ENCODE measurements around the gene EDC4.
"Not testable (repeated sequence)": the region's sequence is repeated elsewhere in the genome, so short reads cannot be mapped to it uniquely, and the experiment has no call there.

The EDC4 gene, protein sequence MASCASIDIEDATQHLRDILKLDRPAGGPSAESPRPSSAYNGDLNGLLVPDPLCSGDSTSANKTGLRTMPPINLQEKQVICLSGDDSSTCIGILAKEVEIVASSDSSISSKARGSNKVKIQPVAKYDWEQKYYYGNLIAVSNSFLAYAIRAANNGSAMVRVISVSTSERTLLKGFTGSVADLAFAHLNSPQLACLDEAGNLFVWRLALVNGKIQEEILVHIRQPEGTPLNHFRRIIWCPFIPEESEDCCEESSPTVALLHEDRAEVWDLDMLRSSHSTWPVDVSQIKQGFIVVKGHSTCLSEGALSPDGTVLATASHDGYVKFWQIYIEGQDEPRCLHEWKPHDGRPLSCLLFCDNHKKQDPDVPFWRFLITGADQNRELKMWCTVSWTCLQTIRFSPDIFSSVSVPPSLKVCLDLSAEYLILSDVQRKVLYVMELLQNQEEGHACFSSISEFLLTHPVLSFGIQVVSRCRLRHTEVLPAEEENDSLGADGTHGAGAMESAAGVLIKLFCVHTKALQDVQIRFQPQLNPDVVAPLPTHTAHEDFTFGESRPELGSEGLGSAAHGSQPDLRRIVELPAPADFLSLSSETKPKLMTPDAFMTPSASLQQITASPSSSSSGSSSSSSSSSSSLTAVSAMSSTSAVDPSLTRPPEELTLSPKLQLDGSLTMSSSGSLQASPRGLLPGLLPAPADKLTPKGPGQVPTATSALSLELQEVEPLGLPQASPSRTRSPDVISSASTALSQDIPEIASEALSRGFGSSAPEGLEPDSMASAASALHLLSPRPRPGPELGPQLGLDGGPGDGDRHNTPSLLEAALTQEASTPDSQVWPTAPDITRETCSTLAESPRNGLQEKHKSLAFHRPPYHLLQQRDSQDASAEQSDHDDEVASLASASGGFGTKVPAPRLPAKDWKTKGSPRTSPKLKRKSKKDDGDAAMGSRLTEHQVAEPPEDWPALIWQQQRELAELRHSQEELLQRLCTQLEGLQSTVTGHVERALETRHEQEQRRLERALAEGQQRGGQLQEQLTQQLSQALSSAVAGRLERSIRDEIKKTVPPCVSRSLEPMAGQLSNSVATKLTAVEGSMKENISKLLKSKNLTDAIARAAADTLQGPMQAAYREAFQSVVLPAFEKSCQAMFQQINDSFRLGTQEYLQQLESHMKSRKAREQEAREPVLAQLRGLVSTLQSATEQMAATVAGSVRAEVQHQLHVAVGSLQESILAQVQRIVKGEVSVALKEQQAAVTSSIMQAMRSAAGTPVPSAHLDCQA (N-terminal part only)

DNA sequence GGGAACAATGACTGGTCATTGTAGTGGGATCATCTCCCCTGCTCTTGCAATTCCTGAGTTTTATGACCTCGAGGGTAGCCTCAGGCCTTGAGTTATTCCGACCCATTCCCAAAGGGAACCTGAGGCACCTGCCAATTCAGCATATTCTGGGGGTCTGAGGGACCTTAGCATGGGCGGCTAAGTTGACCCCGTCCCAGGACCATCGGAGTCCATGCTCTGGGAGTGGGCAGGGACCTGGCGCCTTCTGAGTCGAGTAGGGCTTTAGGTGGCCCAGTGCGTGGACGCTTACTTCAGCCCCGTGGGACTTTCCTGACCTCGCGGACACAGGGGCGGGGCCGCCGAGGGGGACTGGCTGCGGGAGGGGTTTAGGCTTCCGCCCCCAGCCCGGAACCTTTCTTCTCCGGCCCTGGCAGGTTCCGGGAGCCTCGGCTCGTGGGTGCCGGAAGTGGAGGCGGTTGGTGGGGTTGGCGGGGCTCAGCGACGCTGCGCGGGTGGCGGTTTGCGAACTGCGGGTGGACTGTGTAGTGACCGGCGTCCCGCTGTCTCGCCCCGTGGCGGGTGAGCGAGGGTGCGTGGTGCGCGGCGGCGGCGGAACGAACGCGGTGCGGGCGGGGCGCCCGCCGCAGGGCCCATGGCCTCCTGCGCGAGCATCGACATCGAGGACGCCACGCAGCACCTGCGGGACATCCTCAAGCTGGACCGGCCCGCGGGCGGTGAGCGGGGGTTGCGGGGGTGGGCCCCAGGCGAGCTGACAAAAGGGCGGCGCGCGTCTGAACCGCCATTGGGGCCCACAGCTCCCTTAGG, at the start of gene EDC4:
EDC4 (plus strand) TSS at position 422 of the 804 bp plus-strand sequence; CDS start at position 632, 210 bp downstream.
- DNase-seq (ENCODE audit: low spot score), result peak; percentile 59

DNA sequence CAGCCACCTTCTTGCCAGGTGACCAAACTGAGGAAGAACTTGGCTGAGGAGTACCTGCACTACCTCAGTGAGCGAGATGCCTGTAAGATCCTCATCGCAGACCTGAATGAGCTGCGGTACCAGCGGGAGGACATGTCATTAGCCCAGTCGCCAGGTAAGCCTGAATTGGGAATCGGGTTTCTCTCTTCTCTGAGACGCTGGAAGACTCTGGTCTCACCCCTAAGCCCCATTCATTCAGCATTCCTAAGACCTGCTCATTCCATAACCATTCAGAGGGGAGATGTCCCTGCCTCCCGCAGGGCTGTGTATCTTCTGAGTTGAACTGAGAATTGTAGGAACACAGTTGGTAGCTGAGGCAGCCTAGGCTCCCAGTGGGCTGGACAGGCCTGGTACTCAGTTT, 47.7 kb upstream of the EDC4 start:
- no peak for DNase-seq (ENCODE audit: low spot score)

DNA sequence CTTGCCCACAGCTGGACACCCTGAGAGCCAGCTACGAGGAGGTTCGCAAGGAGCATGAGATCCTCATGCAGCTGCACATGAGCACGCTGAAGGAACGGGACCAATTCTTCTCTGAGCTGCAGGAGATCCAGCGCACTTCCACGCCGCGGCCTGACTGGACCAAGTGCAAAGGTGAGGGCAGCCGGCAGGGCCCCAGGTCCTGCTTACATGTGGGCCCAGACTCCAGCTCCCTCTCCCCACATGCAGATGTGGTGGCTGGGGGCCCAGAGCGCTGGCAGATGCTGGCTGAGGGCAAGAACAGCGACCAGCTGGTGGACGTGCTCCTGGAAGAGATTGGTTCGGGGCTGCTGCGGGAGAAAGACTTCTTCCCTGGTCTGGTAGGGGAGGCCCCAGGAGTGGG, 46.9 kb upstream of the EDC4 start:
- no peak for DNase-seq (ENCODE audit: low spot score)

DNA sequence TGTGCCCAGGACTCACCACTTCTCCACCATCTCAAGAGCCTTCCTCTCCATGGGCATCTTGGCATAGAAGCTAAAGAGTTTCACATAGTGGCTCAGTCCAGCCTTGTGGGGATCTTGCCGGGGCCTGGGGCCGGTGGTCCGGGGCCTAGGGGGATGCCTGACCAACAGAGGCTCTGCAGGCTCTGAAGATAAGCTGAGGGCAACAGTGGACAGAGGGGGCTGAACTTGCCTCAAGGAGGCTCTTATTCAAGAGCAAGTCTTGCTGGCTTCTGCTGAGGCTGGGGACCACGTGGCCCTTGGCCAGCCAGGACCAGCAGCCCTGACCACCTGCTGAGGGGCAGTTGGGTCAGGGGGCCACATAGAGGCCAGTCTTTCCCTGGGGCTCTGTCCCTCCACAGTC, 44.2 kb upstream of the EDC4 start:
- no peak for DNase-seq (ENCODE audit: low spot score)

DNA sequence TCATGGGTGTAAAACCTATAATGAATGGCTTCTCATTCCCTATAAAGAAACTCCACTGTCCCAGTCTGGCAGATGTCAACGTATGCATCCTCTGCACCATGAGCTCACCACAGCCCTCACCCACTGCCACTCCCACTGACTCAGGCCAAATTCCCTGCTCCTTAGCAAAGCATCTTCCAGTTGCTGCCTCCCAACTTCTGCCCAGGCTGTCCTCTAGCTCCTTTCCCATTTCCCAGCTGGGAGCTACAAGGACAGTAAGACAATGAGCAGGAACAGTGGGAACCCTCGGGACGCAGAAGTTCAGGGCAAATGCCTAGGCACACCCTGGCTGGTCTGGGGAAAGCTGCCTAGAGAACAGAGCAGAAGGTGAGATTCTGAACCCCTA, 39.8 kb upstream of the EDC4 start:
- peak; percentile 18 for DNase-seq (ENCODE audit: low spot score)

DNA sequence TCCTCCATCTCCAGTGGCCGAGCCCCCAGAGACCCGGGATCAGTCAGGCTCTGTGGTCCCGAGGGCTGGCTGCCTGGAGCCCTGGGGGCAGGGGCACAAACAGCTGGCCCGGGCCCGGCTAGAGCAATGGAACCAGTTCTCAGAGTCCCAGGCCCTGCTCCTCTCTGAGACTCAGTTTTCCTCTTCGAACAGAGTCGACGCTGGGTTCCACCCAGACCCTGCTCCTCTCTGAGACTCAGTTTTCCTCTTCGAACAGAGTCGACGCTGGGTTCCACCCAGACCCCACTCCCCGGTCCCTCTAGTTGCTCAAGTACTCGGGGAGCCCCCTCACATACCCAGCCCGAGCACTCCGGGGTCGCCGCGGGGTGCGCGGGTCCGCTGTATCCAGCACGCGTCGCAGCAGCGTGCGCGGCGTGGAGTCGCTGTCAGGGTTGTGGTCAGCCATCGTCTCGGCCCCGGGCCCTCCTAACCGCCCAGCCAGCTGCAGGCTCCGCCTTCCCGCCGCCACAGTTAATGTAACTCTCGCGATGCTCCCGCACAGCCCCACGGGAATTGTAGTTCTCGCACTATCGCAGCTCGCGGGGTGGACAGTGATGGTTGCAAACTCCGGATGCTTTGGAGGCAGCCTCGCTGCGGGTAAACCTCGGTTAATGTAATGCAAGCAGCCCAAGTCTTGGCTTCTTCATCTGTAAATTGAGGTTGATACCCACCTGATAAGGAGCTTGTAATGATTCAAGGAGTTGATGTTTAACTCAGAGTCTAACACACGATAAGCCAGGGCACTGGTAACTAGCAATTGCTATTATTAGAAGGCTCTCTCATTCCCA, 39.2 kb upstream of the EDC4 start:
- peak; percentile 82 for DNase-seq (ENCODE audit: low spot score)

DNA sequence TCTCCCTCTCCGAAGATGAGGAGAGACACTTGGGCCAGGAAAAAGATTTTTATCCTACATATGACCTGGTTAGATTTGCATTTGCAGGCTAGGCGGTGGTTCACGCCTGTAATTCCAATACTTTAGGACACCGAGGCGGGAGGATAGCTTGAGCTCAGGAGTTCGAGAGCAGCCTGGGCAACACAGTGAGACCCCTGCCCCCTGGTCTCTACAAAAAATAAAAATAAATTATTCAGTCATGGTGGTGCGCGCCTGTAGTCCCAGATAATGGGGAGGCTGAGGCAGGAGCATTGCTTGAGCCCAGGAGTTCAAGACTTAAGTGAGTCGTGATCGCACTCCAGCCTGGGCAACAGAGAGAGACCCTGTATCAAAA, 38.6 kb upstream of the EDC4 start:
- DNase-seq (ENCODE audit: low spot score), result no peak

DNA sequence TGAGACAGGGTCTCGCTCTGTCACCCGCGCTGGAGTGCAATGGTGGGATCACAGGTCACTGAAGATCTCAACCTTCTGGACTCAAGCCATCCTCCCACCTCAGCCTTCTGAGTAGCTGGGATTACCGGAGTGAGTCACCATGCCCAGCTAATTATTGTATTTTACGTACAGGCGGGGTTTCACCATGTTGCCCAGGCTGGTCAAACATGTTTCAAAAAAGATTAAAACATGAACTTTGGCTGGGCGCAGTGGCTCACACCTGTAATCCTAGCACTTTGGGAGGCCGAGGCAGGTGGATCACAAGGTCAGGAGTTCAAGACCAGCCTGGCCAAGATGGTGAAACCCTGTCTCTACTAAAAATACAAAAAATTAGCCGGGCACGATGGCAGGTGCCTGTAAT, 35.7 kb upstream of the EDC4 start:
- DNase-seq (ENCODE audit: low spot score), result not testable (repeated sequence)

DNA sequence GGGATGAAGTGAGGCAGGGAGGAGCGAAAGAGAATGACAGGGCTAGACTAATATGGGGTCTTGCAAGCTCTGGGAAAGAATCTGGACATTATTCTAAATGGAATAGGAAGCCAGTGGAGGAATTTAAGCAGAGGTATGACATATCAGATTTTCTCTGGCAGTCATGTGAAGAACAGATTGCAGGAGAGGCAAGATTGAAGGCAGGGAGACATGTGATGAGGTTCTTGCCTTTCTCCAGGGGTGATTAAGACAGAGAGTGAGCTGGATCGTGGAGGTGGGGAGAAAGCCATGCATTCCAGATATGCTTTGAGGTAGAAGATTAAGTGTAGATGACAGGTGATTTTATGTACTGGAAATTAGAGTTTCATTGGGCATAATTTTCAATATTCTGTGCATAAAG, 35.0 kb upstream of the EDC4 start:
- DNase-seq (ENCODE audit: low spot score), result no peak

DNA sequence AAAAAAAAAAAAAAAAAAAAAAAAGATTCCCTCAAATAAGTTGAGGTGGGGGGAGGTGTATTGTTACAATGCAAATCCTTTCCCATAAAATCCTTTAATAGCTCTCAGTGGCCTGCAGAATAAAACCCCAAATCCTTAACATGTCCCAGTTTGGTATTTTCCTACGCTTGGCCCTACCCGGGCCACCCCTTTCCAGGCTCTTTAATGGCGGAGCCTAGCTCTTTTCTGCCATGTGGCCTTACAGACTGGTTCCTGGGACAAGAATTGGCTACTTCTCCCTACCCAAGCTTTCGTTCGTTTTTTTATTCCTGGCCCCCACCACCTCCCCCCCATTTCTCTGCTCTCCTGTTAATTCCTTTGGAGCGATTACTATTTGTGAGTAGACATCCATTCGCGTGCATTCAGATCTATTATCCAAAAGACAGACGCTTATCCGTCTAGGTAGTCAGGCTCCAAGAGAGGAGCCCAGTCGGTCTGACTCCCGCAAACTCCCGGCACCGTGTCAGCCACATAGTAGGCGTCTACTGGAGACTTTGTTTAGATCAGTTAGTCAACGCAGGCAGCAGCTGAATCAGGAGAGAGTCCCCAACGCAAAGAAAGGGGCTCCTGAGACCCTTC, 31.5 kb upstream of the EDC4 start:
- no peak for DNase-seq (ENCODE audit: low spot score)

DNA sequence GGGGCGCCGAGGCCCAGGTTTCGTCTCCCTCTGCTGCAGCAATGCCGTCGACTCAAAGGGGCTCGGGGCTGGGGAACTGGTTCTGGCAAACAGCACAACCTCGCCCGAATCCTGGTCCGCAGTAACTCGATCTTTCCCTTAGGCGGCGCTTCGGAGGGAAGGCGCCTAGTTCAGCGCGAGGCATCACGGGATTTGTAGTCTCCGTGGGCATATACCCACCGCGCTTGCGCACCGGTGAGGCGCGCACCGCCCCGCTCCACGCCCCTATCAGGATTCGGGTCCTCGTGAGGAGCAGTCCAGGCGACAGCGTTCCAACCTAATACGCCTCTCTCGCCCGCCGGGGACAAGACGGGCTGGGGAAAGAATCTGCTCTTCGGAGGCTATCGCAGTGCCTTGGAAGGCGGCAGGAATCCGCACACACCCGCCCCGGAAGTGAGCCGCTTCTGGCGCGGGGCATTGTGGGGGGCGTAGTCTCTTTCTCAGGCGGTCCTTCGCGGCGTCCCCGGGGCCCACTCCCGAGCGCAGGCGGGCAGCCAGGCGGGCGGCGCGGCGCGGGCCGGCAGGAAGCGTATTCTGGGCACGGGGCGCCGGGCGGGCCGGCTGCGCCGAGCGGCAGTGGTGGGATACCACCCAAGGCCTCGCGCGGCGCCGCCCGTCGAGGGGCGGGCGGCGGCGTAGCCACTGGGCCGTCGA, 30.9 kb upstream of the EDC4 start, which contains the start of gene THAP11:
THAP11 (plus strand) TSS at position 505 of the 693 bp plus-strand sequence. CDS start 235 bp downstream, outside the sequence.
- peak; percentile 92 for DNase-seq (ENCODE audit: low spot score)

DNA sequence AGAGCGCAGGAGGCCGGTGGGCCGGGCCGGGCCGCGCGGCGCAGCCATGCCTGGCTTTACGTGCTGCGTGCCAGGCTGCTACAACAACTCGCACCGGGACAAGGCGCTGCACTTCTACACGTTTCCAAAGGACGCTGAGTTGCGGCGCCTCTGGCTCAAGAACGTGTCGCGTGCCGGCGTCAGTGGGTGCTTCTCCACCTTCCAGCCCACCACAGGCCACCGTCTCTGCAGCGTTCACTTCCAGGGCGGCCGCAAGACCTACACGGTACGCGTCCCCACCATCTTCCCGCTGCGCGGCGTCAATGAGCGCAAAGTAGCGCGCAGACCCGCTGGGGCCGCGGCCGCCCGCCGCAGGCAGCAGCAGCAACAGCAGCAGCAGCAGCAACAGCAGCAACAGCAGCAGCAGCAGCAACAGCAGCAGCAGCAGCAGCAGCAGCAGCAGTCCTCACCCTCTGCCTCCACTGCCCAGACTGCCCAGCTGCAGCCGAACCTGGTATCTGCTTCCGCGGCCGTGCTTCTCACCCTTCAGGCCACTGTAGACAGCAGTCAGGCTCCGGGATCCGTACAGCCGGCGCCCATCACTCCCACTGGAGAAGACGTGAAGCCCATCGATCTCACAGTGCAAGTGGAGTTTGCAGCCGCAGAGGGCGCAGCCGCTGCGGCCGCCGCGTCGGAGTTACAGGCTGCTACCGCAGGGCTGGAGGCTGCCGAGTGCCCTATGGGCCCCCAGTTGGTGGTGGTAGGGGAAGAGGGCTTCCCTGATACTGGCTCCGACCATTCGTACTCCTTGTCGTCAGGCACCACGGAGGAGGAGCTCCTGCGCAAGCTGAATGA, 30.1 kb upstream of the EDC4 start:
- peak; percentile 55 for DNase-seq (ENCODE audit: low spot score)

DNA sequence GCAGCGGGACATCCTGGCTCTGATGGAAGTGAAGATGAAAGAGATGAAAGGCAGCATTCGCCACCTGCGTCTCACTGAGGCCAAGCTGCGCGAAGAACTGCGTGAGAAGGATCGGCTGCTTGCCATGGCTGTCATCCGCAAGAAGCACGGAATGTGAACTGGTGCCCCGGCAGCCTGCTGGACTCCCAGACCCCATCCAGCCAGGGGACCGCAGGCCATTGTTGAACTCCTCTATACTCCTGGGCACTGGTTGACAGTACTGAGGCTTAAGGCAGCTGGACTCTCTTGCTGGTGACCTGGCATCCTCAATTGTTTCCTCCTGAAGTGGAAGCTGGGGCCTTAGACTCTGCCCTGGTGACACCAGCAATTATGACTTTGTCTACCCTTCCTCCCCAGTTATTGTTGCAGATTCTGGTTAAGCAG, 29.5 kb upstream of the EDC4 start:
- DNase-seq (ENCODE audit: low spot score), result no peak

DNA sequence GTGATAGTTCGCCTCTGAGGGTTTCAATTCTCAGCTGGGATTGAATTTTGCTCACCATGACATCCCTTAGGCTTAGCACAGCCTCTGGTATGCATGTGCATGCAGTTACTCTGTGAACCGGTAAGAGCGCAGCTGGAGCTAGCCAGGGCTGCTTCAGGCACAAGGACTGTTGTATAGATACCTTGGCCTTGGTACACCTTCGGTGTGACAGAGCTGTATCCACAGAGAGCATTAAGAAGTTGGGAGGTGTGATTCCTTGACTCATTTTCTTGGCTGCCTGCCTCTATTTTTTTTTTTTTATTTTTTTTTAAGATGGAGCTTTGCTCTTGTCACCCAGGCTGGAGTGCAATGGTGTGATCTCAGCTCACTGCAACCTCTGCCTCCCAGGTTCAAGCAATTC, 28.4 kb upstream of the EDC4 start:
- DNase-seq (ENCODE audit: low spot score), result no peak

DNA sequence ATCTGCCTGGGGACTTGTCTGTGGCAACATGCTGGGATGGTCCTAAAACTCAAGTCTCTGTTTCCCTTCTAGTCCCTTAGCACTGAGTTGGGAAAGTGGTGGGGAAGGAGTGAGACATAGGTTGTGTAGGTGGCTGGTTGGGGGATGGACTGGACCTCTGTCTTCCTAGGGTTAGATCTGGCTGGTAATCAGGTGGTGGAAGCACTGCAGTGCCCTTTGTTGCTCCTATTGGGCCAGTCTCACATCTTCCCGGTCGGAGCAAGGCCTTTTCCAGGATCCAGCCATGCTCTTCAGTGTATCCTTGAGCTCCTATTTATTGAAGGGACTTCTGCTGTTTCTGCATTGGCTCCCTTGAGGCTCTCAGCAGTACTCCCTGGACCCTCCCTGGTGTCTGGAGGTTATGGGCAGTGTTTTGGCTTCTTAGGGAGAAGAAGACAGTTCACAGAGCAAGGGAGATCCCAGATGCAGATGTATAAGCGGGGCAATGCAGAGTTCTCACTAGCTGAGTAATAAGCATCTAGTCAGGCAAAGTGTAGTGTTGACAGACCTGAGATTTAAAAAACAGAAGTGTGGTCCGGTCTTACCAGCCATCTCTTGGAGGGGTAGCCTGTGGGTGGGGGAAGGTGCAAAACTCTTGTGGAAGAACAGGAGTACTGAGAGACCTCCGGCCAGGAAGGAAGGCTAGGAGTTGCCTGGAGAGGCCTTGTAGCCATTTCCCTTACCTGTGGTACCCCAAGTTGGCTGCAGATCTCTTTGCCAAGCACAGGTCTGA, 27.4 kb upstream of the EDC4 start:
- DNase-seq (ENCODE audit: low spot score), result no peak

DNA sequence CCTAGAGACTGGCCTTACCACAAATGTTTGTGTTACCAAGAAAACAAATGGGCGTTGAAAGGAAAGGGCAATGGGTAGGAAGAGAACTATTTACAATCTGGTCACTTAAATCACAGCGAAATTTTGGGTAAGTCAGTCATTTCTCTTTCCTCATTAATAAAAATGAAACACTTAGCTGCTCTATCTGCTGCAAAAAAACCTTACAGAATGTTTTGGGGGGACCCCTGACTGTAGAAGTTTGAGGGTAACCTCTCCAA, 26.9 kb upstream of the EDC4 start:
- no peak for DNase-seq (ENCODE audit: low spot score)

DNA sequence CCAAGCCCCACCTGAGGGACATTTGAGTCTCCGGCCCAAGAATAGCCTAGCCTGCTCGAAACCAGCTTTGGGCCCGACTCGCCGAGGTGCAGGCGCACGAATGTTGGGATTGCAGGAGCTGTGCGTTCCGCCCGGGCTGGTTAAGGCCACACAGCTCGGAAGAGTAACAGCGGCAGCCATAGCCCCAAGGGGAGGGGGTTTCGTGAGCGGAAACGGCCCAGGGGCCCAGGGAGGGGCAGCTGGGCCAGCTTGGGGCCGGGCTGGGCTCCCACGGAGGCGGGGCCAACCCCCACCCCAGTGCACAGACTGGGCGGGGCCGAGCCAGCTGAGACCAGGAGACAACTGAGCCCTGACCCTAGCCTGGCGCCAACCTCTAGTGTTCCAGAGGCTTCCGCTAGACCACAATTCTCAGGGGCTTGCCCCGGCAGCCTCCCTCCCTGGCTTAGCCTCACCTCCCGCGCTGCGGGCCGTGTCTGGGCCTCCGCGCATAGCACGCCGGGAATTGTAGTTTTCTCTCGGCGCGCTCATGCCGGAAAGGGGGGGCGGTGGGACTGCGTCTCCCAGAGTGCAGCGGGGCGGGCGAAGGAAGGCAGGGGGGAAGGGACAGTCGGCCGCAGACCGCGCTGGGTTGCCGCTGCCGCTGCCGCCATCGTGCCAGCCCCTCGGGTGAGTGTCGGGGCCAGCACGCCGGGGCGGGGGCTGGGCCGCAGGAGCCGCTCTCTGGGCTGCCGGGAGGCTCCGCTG, 26.4 kb upstream of the EDC4 start, which contains the start of gene NUTF2:
NUTF2 (plus strand) TSS at position 614 of the 744 bp plus-strand sequence. CDS start 18,198 bp downstream, outside the sequence.
- DNase-seq (ENCODE audit: low spot score), result peak; percentile 91

All from SW480 (cell line).